ENCODE measurements around the gene POLR3K.
A peak's percentile ranks its signal among the peaks of the same experiment; 100 is the strongest.

POLR3K gene

GRCh38 chr16:85865-86264 is 32.5 kb upstream of the POLR3K start:
- H3K4me3 ChIP-seq (ENCODE audit: low read depth, low read length) = no peak overlapping the region
- DNase-seq (ENCODE audit: low read depth) = no peak
- TF ChIP-seq CTCF (IDR thresholded peaks at IDR 0.05; ENCODE audit: insufficient read depth, low read depth, low read length, missing control alignments) = no peak

GRCh38 chr16:85407-85782 is 32.0 kb upstream of the POLR3K start:
- no peak for DNase-seq (ENCODE audit: low read depth)
- no peak for TF ChIP-seq CTCF (IDR thresholded peaks at IDR 0.05; ENCODE audit: insufficient read depth, low read depth, low read length, missing control alignments)
- no peak overlapping the region for H3K4me3 ChIP-seq (ENCODE audit: low read depth, low read length)

GRCh38 chr16:84718-85406 is 31.5 kb upstream of the POLR3K start:
- peak; percentile 69 for DNase-seq (ENCODE audit: low read depth)
- no peak for TF ChIP-seq CTCF (IDR thresholded peaks at IDR 0.05; ENCODE audit: insufficient read depth, low read depth, low read length, missing control alignments)
- no peak overlapping the region for H3K4me3 ChIP-seq (ENCODE audit: low read depth, low read length)

- TF ChIP-seq CTCF (IDR thresholded peaks at IDR 0.05; ENCODE audit: insufficient read depth, low read depth, low read length, missing control alignments) = no peak
- no peak overlapping the region for H3K4me3 ChIP-seq (ENCODE audit: low read depth, low read length)
- DNase-seq (ENCODE audit: low read depth) = no peak
Measured at GRCh38 chr16:83781-84615, 30.6 kb upstream of the POLR3K start.

- no peak overlapping the region for H3K4me3 ChIP-seq (ENCODE audit: low read depth, low read length)
- TF ChIP-seq CTCF (IDR thresholded peaks at IDR 0.05; ENCODE audit: insufficient read depth, low read depth, low read length, missing control alignments) = no peak
- no peak for DNase-seq (ENCODE audit: low read depth)
Measured at GRCh38 chr16:83060-83603, 29.7 kb upstream of the POLR3K start.

- peak overlapping the region; percentile 81 for H3K4me3 ChIP-seq (ENCODE audit: low read depth, low read length)
- DNase-seq (ENCODE audit: low read depth) = peak; percentile 30
- no peak for TF ChIP-seq CTCF (IDR thresholded peaks at IDR 0.05; ENCODE audit: insufficient read depth, low read depth, low read length, missing control alignments)
Measured at GRCh38 chr16:79151-80054, 26.0 kb upstream of the POLR3K start.

Measured in GM12865 (cell line).